GM06990 (cell line): Measurements from ENCODE around the gene WDR36.

Source experiments
- DNase-seq: peaks from one replicate; pipeline ENCODE4 v3.0.0-alpha.2; 2011; ENCODE audit not compliant: insufficient read length; ENCODE audit errors: extremely low read depth
- H3K27me3 ChIP-seq: replicated peaks from 2 replicates; pipeline ENCODE4 v1.6.0; 2011; ENCODE audit warnings: low read length; ENCODE audit not compliant: control insufficient read depth, insufficient read depth
- H3K36me3 ChIP-seq: 2 replicates; pipeline ENCODE4 v1.5.1; 2011; ENCODE audit warnings: low read length; ENCODE audit not compliant: control insufficient read depth, insufficient read depth
- H3K4me3 ChIP-seq: replicated peaks from 2 replicates; pipeline ENCODE4 v1.5.1; 2011; ENCODE audit warnings: low read depth, mild to moderate bottlenecking, control low read depth, low read length
- TF ChIP-seq, protein P1 (sequence below): IDR thresholded peaks from 2 replicates; pipeline ENCODE4 v1.5.1; 2011; ENCODE audit warnings: low read length, control low read depth, mild to moderate bottlenecking, inconsistent platforms; ENCODE audit not compliant: insufficient read depth, poor library complexity, severe bottlenecking

WDR36 gene

DNA sequence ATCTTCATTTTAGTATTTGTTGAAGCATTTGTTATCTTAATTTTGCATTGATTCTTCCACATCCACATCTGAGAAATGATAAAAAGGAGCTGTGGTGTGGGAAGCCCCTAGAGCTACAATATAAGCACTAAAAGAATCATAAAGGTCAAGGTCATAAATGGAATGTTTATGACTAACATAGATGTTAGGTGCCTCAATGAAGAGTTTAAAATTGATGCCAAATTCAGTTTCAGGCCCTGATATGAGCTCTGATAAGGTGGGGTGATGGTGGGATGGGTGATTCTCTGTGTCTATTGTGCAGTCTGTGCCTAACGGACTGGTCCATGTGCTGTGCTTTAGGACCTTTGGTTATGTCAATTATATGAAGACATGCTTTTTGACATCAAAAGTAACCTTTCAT, 70.9 kb downstream of the WDR36 start:
- Histone ChIP-seq H3K36me3 (no peaks in the 10 kb centered on the region), H3K4me3 (no peak overlapping the region), H3K27me3 (no peaks in the 10 kb centered on the region)
- no peak for DNase-seq
- TF ChIP-seq, protein P1, sequence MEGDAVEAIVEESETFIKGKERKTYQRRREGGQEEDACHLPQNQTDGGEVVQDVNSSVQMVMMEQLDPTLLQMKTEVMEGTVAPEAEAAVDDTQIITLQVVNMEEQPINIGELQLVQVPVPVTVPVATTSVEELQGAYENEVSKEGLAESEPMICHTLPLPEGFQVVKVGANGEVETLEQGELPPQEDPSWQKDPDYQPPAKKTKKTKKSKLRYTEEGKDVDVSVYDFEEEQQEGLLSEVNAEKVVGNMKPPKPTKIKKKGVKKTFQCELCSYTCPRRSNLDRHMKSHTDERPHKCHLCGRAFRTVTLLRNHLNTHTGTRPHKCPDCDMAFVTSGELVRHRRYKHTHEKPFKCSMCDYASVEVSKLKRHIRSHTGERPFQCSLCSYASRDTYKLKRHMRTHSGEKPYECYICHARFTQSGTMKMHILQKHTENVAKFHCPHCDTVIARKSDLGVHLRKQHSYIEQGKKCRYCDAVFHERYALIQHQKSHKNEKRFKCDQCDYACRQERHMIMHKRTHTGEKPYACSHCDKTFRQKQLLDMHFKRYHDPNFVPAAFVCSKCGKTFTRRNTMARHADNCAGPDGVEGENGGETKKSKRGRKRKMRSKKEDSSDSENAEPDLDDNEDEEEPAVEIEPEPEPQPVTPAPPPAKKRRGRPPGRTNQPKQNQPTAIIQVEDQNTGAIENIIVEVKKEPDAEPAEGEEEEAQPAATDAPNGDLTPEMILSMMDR, result no peak

DNA sequence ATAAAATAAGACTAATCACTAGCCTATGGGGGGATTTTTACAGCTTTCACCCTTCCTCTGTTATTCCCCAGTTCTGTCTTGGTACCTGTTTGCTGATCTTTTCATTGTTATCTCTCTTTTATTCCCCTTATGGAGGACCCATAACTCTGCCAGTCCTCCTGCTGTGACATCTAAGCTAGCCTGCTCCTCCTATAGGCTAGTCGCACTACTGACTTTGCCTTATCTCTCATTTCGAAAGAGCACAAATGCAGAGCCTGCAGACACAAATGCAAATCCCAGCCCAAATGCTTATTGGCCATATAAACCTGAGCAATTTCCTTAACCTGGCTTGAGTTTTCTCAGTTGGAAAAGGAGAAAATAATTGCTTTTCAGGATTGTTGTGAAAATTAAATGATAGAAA, 72.9 kb downstream of the WDR36 start:
- no peaks in the 10 kb centered on the region for H3K36me3 ChIP-seq
- TF ChIP-seq, protein P1, result no peak

DNA sequence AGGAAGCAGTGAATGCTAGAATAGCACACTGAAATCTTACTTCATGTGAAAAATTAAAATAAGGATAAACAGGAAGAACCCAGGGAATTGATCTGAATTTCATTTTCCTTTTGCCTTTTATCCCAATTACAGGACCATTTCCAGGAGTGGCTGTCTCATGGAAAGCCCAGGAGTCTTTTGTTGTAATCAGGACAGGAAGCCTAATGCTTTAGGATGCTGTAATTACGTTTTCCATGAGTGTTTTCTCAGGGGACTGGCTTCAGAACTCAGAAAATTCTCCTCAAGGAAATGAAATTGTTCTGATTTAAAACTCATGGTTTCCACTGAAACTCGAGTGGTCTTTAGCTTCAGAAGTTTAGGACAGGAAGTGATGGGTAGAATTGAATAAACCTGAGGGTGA, 75.4 kb downstream of the WDR36 start:
- Histone ChIP-seq H3K27me3 (no peaks in the 10 kb centered on the region), H3K36me3 (no peaks in the 10 kb centered on the region), H3K4me3 (no peak overlapping the region)
- no peak for DNase-seq
- TF ChIP-seq, protein P1, result no peak

More for the DNA sequence above, 72.9 kb downstream of the WDR36 start:
- H3K27me3 ChIP-seq, result no peaks in the 10 kb centered on the region
- DNase-seq, result no peak
- no peak overlapping the region for H3K4me3 ChIP-seq

DNA sequence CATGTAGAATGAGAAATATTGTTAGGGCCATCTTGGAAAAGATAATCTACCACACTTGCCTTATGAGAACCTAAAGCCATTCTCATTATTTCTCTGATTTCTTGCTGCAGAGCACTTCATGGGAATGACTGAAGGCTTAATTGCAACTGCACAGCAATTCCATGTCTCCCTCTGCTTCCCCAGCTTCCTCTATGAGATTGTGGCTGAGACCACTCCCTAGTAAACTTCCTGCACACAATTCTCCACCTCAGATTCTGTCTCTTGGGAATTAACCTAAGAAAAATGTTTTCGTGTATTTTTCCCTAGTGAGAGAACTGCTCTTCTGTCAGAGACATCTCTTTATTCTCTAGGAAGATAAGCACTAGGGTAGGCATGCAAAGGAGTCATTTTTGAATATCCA, 76.5 kb downstream of the WDR36 start:
- TF ChIP-seq, protein P1, result no peak
- no peak overlapping the region for H3K4me3 ChIP-seq
- no peak for DNase-seq
- no peaks in the 10 kb centered on the region for H3K27me3 ChIP-seq
- H3K36me3 ChIP-seq, result no peaks in the 10 kb centered on the region

DNA sequence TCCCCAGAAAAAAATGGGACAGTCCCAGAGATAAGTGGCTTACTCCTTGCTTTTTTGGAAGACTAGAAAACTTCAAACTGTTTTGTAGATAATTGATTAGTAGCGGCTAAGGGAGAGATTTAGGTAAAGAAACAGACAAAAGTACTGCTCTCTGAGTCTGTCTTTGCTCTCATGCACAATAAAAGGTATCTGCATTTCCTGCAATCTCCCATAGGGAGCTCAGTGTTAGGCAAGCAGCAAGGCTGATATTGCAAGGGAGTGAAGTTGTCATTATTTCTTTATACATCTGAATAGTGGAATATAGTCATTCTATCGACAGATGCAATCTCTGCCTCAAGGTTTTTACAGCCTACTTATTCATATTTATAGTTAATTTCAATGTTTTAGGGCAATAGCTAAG, 77.1 kb downstream of the WDR36 start:
- Histone ChIP-seq H3K36me3 (no peaks in the 10 kb centered on the region), H3K4me3 (no peak overlapping the region), H3K27me3 (no peaks in the 10 kb centered on the region)
- TF ChIP-seq, protein P1, result no peak
- no peak for DNase-seq

DNA sequence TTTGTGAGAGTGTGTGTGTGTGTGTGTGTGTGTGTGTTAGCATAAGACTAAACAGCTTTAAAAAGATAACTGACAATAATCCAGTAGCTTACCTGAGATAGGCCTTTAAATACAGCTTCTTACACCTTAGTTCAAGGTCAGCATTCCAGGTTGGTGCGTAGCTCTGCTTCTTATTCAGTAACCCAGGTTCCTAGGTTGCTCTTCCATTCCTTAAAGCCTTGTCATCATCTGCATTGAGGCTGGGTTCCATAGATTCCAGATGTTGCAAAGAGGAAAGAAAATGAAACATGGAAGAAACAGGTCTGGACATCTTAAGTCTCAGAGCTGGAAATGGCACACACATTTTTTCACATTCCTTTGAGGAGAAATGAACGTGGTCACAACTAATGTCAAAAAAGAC, 78.1 kb downstream of the WDR36 start:
- no peak overlapping the region for H3K4me3 ChIP-seq
- no peaks in the 10 kb centered on the region for H3K36me3 ChIP-seq
- H3K27me3 ChIP-seq, result no peaks in the 10 kb centered on the region
- TF ChIP-seq, protein P1, result no peak
- DNase-seq, result no peak
